SK-N-SH (cell line): ENCODE results near the gene COQ8B. TPM values are rescaled to one million over a fixed set of nuclear protein-coding genes. Genes with fewer than 3 reads are reported as not detected.

Experiments
- CTCF ChIA-PET: fragments of 300-600, 350-600 bp; formaldehyde crosslinking; extraction: SDS; loops from one replicate; lab custom pipeline; 2021; lab: Yijun Ruan, JAX
- POLR2A ChIA-PET: fragments of 350-600 bp; sonication (Branson Sonifier 250); formaldehyde crosslinking; extraction: SDS; loops from one replicate; lab custom pipeline; 2020; ENCODE audit warnings: antibody characterized with exemption, inconsistent platforms; lab: Yijun Ruan, JAX
- DNase-seq: peaks from one replicate; pipeline ENCODE4 v3.0.0; 2012
- H2AFZ ChIP-seq: fragments of 200-600 bp; sonication (generic); 2 replicates; pipeline ENCODE4 v1.8.1; 2016; ENCODE audit warnings: antibody characterized with exemption, mild to moderate bottlenecking, low read depth
- H3F3A ChIP-seq: fragments of 200-600 bp; sonication (generic); replicated peaks from 2 replicates; pipeline ENCODE3; 2016; ENCODE audit warnings: antibody characterized with exemption, mild to moderate bottlenecking; ENCODE audit not compliant: insufficient read depth
- H3K27ac ChIP-seq, 2 experiments: fragments of 200-500 bp in 1 of 2; fragments of 200-600 bp in 1 of 2; sonication (Bioruptor generic) in 1 of 2; sonication (generic), shearing (Covaris generic) in 1 of 2; 2 replicates each; pipeline versions ENCODE4 v1.5.1 to v1.6.1; 2014 to 2016; ENCODE audit warnings: low read depth in 2 of 2, inconsistent platforms in 1 of 2, low read length in 1 of 2, mild to moderate bottlenecking in 1 of 2, mixed read lengths in 1 of 2
- H3K27me3 ChIP-seq: fragments of 200-600 bp; sonication (generic), shearing (Covaris generic); 2 replicates; pipeline ENCODE4 v1.6.1; 2016; ENCODE audit warnings: mixed run types; ENCODE audit not compliant: insufficient read depth
- H3K36me3 ChIP-seq, 2 experiments: fragments of 200-500 bp in 1 of 2; fragments of 200-600 bp in 1 of 2; sonication (Bioruptor generic) in 1 of 2; sonication (generic) in 1 of 2; replicated peaks in 1 of 2; 2 replicates each; pipeline versions ENCODE3 to v1.5.1; 2014 to 2016; ENCODE audit warnings: low read length in 1 of 2, mild to moderate bottlenecking in 1 of 2; ENCODE audit not compliant: insufficient read depth in 2 of 2, control insufficient read depth in 1 of 2
- H3K4me1 ChIP-seq, 2 experiments: fragments of 200-500 bp in 1 of 2; fragments of 200-600 bp in 1 of 2; sonication (Bioruptor generic) in 1 of 2; sonication (generic), shearing (Covaris generic) in 1 of 2; 2 replicates each; pipeline versions ENCODE4 v1.5.1 to v1.6.1; 2014 to 2016; ENCODE audit warnings: low read depth in 1 of 2, low read length in 1 of 2, mixed run types in 1 of 2; ENCODE audit not compliant: insufficient read depth in 2 of 2, control insufficient read depth in 1 of 2
- H3K4me2 ChIP-seq: fragments of 200-600 bp; sonication (generic), shearing (Covaris generic); 2 replicates; pipeline ENCODE4 v1.6.1; 2017; ENCODE audit warnings: mixed run types
- H3K4me3 ChIP-seq, 2 experiments: fragments of 200-500 bp in 1 of 2; fragments of 200-600 bp in 1 of 2; sonication (Bioruptor generic) in 1 of 2; sonication (generic), shearing (Covaris generic) in 1 of 2; 2 replicates each; pipeline versions ENCODE4 v1.5.1 to v1.8.1; 2014 to 2016; ENCODE audit warnings: low read depth in 2 of 2, inconsistent platforms in 1 of 2, low read length in 1 of 2, mild to moderate bottlenecking in 1 of 2, mixed read lengths in 1 of 2, moderate library complexity in 1 of 2
- H3K79me2 ChIP-seq: fragments of 200-600 bp; sonication (generic); 2 replicates; pipeline ENCODE4 v1.8.1; 2017; ENCODE audit warnings: mild to moderate bottlenecking; ENCODE audit not compliant: insufficient read depth
- H3K9ac ChIP-seq: fragments of 200-600 bp; sonication (generic); 2 replicates; pipeline ENCODE4 v1.6.1; 2017; ENCODE audit warnings: mixed run types
- H3K9me2 ChIP-seq: fragments of 200-600 bp; sonication (generic); 2 replicates; pipeline ENCODE4 v1.6.1; 2017; ENCODE audit warnings: mixed run types
- H3K9me3 ChIP-seq: fragments of 200-600 bp; sonication (generic); 2 replicates; pipeline ENCODE4 v1.6.1; 2017; ENCODE audit warnings: mixed run types, mild to moderate bottlenecking, moderate library complexity
- H4K20me1 ChIP-seq: fragments of 200-600 bp; sonication (generic); 2 replicates; pipeline ENCODE4 v1.6.1; 2017; ENCODE audit warnings: mild to moderate bottlenecking, mixed run types; ENCODE audit not compliant: insufficient read depth
- CTCF ChIP-seq: fragments of 200-600 bp; sonication (generic); IDR thresholded peaks from 2 replicates; pipeline ENCODE4 v1.6.1; 2017; ENCODE audit warnings: antibody characterized with exemption, mild to moderate bottlenecking, moderate library complexity
- ELF1 ChIP-seq: IDR thresholded peaks from 2 replicates; pipeline ENCODE4 v1.4.0; 2012
- EZH2phosphoT487 ChIP-seq: fragments of 200-600 bp; sonication (generic); IDR thresholded peaks from 2 replicates; pipeline ENCODE4 v1.6.1; 2017; ENCODE audit warnings: low read depth, mixed run types, mild to moderate bottlenecking, antibody characterized with exemption, moderate library complexity, borderline replicate concordance
- FOXM1 ChIP-seq: IDR thresholded peaks from 2 replicates; pipeline ENCODE4 v1.4.0; 2012; ENCODE audit warnings: low read depth, mild to moderate bottlenecking
- POLR2AphosphoS5 ChIP-seq: IDR thresholded peaks from 2 replicates; pipeline ENCODE4 v1.6.1; 2012; ENCODE audit warnings: low read depth, low read length
- REST ChIP-seq: IDR thresholded peaks from 2 replicates; pipeline ENCODE4 v1.6.1; 2012; ENCODE audit warnings: mild to moderate bottlenecking, low read depth, low read length, moderate library complexity
- RXRA ChIP-seq: IDR thresholded peaks from 2 replicates; pipeline ENCODE4 v1.4.0; 2012; ENCODE audit warnings: low read depth, mild to moderate bottlenecking, borderline replicate concordance
- SMC3 ChIP-seq: IDR thresholded peaks from 2 replicates; pipeline ENCODE4 v1.6.1; 2012; ENCODE audit warnings: low read depth, low read length, improper control_type of control experiment
- TCF12 ChIP-seq: IDR thresholded peaks from 2 replicates; pipeline ENCODE4 v1.4.0; 2012
- USF1 ChIP-seq: IDR thresholded peaks from 2 replicates; pipeline ENCODE4 v1.4.0; 2012; ENCODE audit warnings: low read depth, borderline replicate concordance
- WGBS: methylation state at CpG from one replicate; pipeline ENCODE4 v1.1.6; 2017; ENCODE audit warnings: low lambda C conversion rate; 5-methylcytosine and 5-hydroxymethylcytosine counted together
- polyA plus RNA-seq, 3 experiments: library from polyadenylated mRNA; depleted of rRNA; stranded (reverse); fragments of >200 nt; gene quantifications; 2 replicates each; pipeline ENCODE4 v1.2.3, GENCODE V29; 2012

COQ8B gene
- polyA plus RNA-seq, 1 of the 3 experiments (the other 2 are of a cell fraction), result 43.8 TPM

GRCh38 chr19:40697007-40697406 is 19.7 kb downstream of the COQ8B start:
- Histone ChIP-seq H3K9me2 (no peaks in the 10 kb centered on the region), H3K4me1 (peaks cover 0 to 2% of the 10 kb centered on the region in 2 experiments; a peak in 1 of 4 replicates), H3F3A (peaks cover 6% of the 10 kb centered on the region), H3K79me2 (no peaks in the 10 kb centered on the region), H3K4me3 (no peak overlapping the region), H3K9me3 (no peaks in the 10 kb centered on the region), H3K27ac (no peak overlapping the region), H3K36me3 (peaks cover 9 to 30% of the 10 kb centered on the region in 2 experiments), H4K20me1 (no peaks in the 10 kb centered on the region), H3K27me3 (no peaks in the 10 kb centered on the region), H3K4me2 (no peak overlapping the region), H3K9ac (no peak overlapping the region), H2AFZ (no peak overlapping the region)
- 96% methylated on average over 6 of the region's 6 CpGs for whole genome bisulfite sequencing
- ChIA-PET POLR2A (no interaction called here), CTCF (interaction anchor here (0.7 kb wide), 1 partner anchor 34 kb away, joined by 4 read pairs; no protein-coding TSS in a partner anchor)
- DNase-seq, result no peak
- TF ChIP-seq TCF12 (no peak), REST (no peak)

- CTCF ChIA-PET, result interaction anchor here (0.7 kb wide), 1 partner anchor 846 kb away, joined by 3 read pairs; no protein-coding TSS in a partner anchor
- no peaks in the 10 kb centered on the region for H3K79me2 ChIP-seq
- peaks cover 5 to 27% of the 10 kb centered on the region in 2 experiments for H3K36me3 ChIP-seq
- no peak overlapping the region for H2AFZ ChIP-seq
- POLR2A ChIA-PET, result no interaction called here
- H3K9me2 ChIP-seq, result no peaks in the 10 kb centered on the region
- no peaks in the 10 kb centered on the region for H3K27me3 ChIP-seq
- no peak overlapping the region for H3K4me3 ChIP-seq
- H3K9me3 ChIP-seq, result no peaks in the 10 kb centered on the region
- TF ChIP-seq SMC3, result no peak
- TF ChIP-seq FOXM1, result no peak
- no peak for TF ChIP-seq EZH2phosphoT487
- no peak for TF ChIP-seq POLR2AphosphoS5
- TF ChIP-seq TCF12, result no peak
- no peak for TF ChIP-seq RXRA
- TF ChIP-seq CTCF, result no peak
- no peak for TF ChIP-seq USF1
- no peak for TF ChIP-seq ELF1
- H3K4me2 ChIP-seq, result no peak overlapping the region
- no peak overlapping the region for H3K9ac ChIP-seq
- no peak overlapping the region for H3K27ac ChIP-seq
- no peak for DNase-seq
- no peaks in the 10 kb centered on the region for H4K20me1 ChIP-seq
- WGBS, result 91% methylated on average over 5 of the region's 5 CpGs
- H3F3A ChIP-seq, result peaks cover 6% of the 10 kb centered on the region
- peaks cover 8 to 13% of the 10 kb centered on the region in 2 experiments; a peak in 2 of 4 replicates for H3K4me1 ChIP-seq
Measured at GRCh38 chr19:40695881-40696280, 20.8 kb downstream of the COQ8B start.
